HG03565 (cell line): Measurements from ENCODE around the gene LRRC8A.

Experiments
- ATAC-seq: cut with Tn5 transposase; IDR thresholded peaks from one replicate; pipeline ENCODE4 v1.9.1; 2021; ENCODE audit warnings: mild to moderate bottlenecking, moderate library complexity; ENCODE audit not compliant: unreplicated experiment

Gene LRRC8A

GRCh38 chr9:128899566-128900322 lies 17.8 kb downstream of the LRRC8A start:
- ATAC-seq, result no peak

- no peak for ATAC-seq
Observed at GRCh38 chr9:128901379-128901778, 19.4 kb downstream of the LRRC8A start.

- ATAC-seq, result no peak
Observed at GRCh38 chr9:128901822-128902221, 19.9 kb downstream of the LRRC8A start.

- peak; percentile 72 for ATAC-seq
Observed at GRCh38 chr9:128902351-128903078, 20.6 kb downstream of the LRRC8A start.

GRCh38 chr9:128903079-128903461 lies 21.1 kb downstream of the LRRC8A start:
- ATAC-seq, result no peak

- no peak for ATAC-seq
Observed at GRCh38 chr9:128903871-128904620, 22.1 kb downstream of the LRRC8A start.

GRCh38 chr9:128905964-128906363 lies 24.0 kb downstream of the LRRC8A start:
- ATAC-seq, result no peak

GRCh38 chr9:128906741-128907140 lies 24.8 kb downstream of the LRRC8A start:
- ATAC-seq, result no peak

- ATAC-seq, result no peak
Observed at GRCh38 chr9:128908372-128908771, 26.4 kb downstream of the LRRC8A start.

- no peak for ATAC-seq
Observed at GRCh38 chr9:128909859-128910258, 27.9 kb downstream of the LRRC8A start.

GRCh38 chr9:128910906-128911305 lies 29.0 kb downstream of the LRRC8A start:
- no peak for ATAC-seq

GRCh38 chr9:128911529-128912035 lies 29.6 kb downstream of the LRRC8A start:
- no peak for ATAC-seq

- ATAC-seq, result no peak
Observed at GRCh38 chr9:128912270-128912853, 30.4 kb downstream of the LRRC8A start.

- ATAC-seq, result no peak
Observed at GRCh38 chr9:128913048-128913900, 31.3 kb downstream of the LRRC8A start.

GRCh38 chr9:128913995-128914772 lies 32.3 kb downstream of the LRRC8A start:
- no peak for ATAC-seq

GRCh38 chr9:128916204-128916603 lies 34.3 kb downstream of the LRRC8A start:
- ATAC-seq, result no peak

GRCh38 chr9:128916745-128917144 lies 34.8 kb downstream of the LRRC8A start:
- no peak for ATAC-seq

GRCh38 chr9:128917151-128917849 lies 35.4 kb downstream of the LRRC8A start:
- no peak for ATAC-seq

- no peak for ATAC-seq
Observed at GRCh38 chr9:128918921-128919320, 37.0 kb downstream of the LRRC8A start.
